Measurements from ENCODE around the gene MAPK8IP2.
"Not testable (repeated sequence)": the region's sequence is repeated elsewhere in the genome, so short reads cannot be mapped to it uniquely, and the experiment has no call there.

The MAPK8IP2 gene

GRCh38 chr22:50635591-50635990 is 35.0 kb downstream of the MAPK8IP2 start:
- no peak for DNase-seq (ENCODE audit: low read depth)

GRCh38 chr22:50640296-50640695 is 39.7 kb downstream of the MAPK8IP2 start:
- DNase-seq (ENCODE audit: low read depth), result not testable (repeated sequence)

GRCh38 chr22:50640857-50641647 is 40.5 kb downstream of the MAPK8IP2 start:
- DNase-seq (ENCODE audit: low read depth), result no peak

GRCh38 chr22:50641696-50642607 is 41.4 kb downstream of the MAPK8IP2 start:
- DNase-seq (ENCODE audit: low read depth), result no peak

GRCh38 chr22:50643021-50643820 is 42.6 kb downstream of the MAPK8IP2 start:
- not testable (repeated sequence) for DNase-seq (ENCODE audit: low read depth)

- DNase-seq (ENCODE audit: low read depth), result not testable (repeated sequence)
Observed at GRCh38 chr22:50643821-50644101, 43.2 kb downstream of the MAPK8IP2 start.

- no peak for DNase-seq (ENCODE audit: low read depth)
Observed at GRCh38 chr22:50653256-50653655, 52.7 kb downstream of the MAPK8IP2 start.

GRCh38 chr22:50654664-50655063 is 54.1 kb downstream of the MAPK8IP2 start:
- DNase-seq (ENCODE audit: low read depth), result not testable (repeated sequence)

GRCh38 chr22:50656122-50657070 is 55.8 kb downstream of the MAPK8IP2 start:
- no peak for DNase-seq (ENCODE audit: low read depth)

- no peak for DNase-seq (ENCODE audit: low read depth)
Observed at GRCh38 chr22:50657925-50658324, 57.3 kb downstream of the MAPK8IP2 start.

- not testable (repeated sequence) for DNase-seq (ENCODE audit: low read depth)
Observed at GRCh38 chr22:50659711-50660110, 59.1 kb downstream of the MAPK8IP2 start.

- no peak for DNase-seq (ENCODE audit: low read depth)
Observed at GRCh38 chr22:50660306-50660705, 59.7 kb downstream of the MAPK8IP2 start.

Measured in stimulated activated CD8-positive, alpha-beta memory T cell treated with anti-CD3 and anti-CD28 coated beads, Interleukin-7, amount 100 ng/mL, for 24 hours (primary cell).